Peyer's patch (tissue), 4 donors: ENCODE data around the gene ZFHX3. TPM values are rescaled to one million over a fixed set of nuclear protein-coding genes. Genes with fewer than 3 reads are reported as not detected.

Experiments
- DNase-seq, 3 donors: peaks; one replicate each; pipeline ENCODE4 v3.0.0-alpha.2; 2017 to 2019
- H3K27ac ChIP-seq, 4 donors: fragments of 200-600 bp; sonication (generic); one replicate each; pipeline ENCODE4 v1.5.1; 2016 to 2019
- H3K27me3 ChIP-seq, 2 donors: fragments of 200-600 bp; sonication (generic); one replicate each; pipeline ENCODE4 v1.5.1; 2019
- H3K36me3 ChIP-seq, 3 donors: fragments of 200-600 bp; sonication (generic); one replicate each; pipeline ENCODE4 v1.5.1; 2016 to 2019
- H3K4me1 ChIP-seq, 4 donors: fragments of 200-600 bp; sonication (generic); one replicate each; pipeline ENCODE4 v1.5.1; 2016 to 2019
- H3K4me3 ChIP-seq, 4 donors: fragments of 200-600 bp; sonication (generic); 1 replicate in 3 of 4; 2 replicates in 1 of 4; pipeline ENCODE4 v1.5.1; 2016 to 2019; ENCODE audit warnings: mild to moderate bottlenecking in 1 of 4
- H3K9me3 ChIP-seq, 4 donors: fragments of 200-600 bp; sonication (generic); one replicate each; pipeline ENCODE4 v1.5.1; 2016 to 2019; ENCODE audit warnings: mild to moderate bottlenecking in 1 of 4
- CTCF ChIP-seq, 6 experiments: fragments of 450-650 bp in 4 of 6; fragments of 200-600 bp in 2 of 6; sonication (generic) in 1 of 6; IDR thresholded peaks; one replicate each; pipeline ENCODE4 v1.5.1; 2017 to 2019; ENCODE audit warnings: antibody characterized with exemption in 6 of 6, mild to moderate bottlenecking in 3 of 6, moderate library complexity in 1 of 6
- POLR2A ChIP-seq, 2 donors: fragments of 450-650 bp; IDR thresholded peaks; one replicate each; pipeline ENCODE4 v1.5.1; 2017; ENCODE audit warnings: antibody characterized with exemption in 2 of 2, mild to moderate bottlenecking in 2 of 2, moderate library complexity in 2 of 2
- total RNA-seq, 4 donors: library from RNA; depleted of rRNA; stranded (reverse); fragments of >200 nt; gene quantifications; one replicate each; pipeline ENCODE4 v1.1.0, GENCODE V29; 2016

Gene ZFHX3
- total RNA-seq, 4 donors from 2014 or later = 6.3 to 39.6 (median 14.6) TPM

DNA sequence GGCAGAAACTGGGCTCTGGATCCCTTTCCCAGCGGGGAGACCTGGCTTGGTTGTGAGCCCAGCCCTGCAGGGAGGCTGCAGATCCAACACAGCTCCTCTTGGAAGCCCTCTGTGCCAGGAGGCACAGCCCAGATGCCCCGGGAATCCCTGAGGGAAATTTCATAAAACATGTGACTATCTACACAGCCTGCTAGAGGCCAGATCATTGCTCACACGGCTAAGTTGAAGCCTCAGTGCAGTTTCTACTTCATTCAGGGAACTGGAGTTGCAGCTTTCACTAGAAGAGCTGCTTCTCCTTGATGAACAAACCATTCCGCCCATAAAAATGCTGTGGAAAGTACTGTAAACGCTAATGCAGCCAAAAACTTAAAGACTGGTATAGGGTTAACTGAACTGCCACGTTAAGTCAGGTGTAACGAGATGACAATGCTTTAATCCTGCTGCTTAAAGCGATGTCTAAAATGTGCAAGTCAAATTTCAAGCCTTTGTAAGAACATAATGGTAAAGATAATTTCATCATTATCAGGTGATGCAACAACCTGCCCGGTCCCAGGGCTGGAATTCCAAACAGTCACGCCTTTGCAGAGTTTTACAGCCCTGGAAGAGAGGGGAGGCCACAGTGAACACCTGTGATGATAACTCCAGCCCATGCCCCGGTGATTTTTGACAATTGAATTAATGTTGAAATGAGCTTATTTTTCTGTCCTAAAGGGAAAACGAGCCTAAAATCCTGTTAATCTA is 172.5 kb downstream of the ZFHX3 start:
- no peak for DNase-seq
- Histone ChIP-seq H3K27ac (peak overlapping the region in 2 of 4 donors; percentile 5 to 48), H3K9me3 (no peaks in the 10 kb centered on the region), H3K4me3 (no peak overlapping the region), H3K27me3 (no peaks in the 10 kb centered on the region), H3K36me3 (no peaks in the 10 kb centered on the region), H3K4me1 (peaks cover 0 to 18% (median 0%) of the 10 kb centered on the region in 4 donors)
- TF ChIP-seq CTCF (IDR thresholded peaks at IDR 0.05) (no peak), POLR2A (IDR thresholded peaks at IDR 0.05) (no peak)

DNA sequence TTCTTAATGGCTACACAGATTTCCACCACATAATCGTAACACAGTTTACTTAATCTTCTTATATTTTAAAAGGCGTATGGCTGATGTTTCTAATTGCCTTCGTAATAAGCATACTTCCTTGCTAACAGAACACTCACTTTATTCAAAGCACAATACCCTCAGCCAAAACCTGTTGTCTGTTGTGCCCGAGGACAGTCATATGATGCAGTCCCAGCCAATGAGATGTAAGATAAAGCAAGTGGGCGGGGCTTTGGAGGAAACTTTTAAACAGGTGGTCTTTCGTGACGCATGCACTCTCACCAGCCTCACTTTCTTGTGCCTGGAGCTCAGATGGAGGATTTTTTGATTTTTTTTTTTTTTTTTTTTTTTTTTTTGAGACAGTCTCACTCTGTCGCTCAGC is 174.1 kb downstream of the ZFHX3 start:
- H3K4me3 ChIP-seq = no peak overlapping the region
- H3K9me3 ChIP-seq = no peaks in the 10 kb centered on the region
- no peak for DNase-seq
- TF ChIP-seq CTCF (IDR thresholded peaks at IDR 0.05) = no peak
- TF ChIP-seq POLR2A (IDR thresholded peaks at IDR 0.05) = no peak
- peaks cover 0 to 18% (median 0%) of the 10 kb centered on the region in 4 donors for H3K4me1 ChIP-seq
- no peaks in the 10 kb centered on the region for H3K36me3 ChIP-seq
- H3K27me3 ChIP-seq = no peaks in the 10 kb centered on the region
- H3K27ac ChIP-seq = no peak overlapping the region

DNA sequence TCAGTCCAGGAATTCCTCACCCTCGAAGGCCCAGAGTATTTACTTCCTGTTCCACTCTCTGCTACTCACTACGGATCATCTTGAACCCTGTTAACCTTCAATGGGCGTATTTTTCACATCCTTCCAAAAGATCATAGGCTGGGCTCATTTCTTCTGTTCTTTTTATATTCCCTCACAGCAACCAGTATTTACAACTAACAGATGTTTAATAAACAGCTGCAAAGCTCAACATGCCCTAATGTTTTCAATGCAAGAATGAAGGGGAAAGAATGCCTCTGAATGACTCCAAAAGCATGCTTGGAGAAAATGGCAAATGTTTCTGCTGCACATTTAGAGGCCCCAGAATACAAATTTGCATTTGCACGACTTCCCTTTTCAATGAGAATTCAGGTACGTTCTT is 174.9 kb downstream of the ZFHX3 start:
- TF ChIP-seq POLR2A (IDR thresholded peaks at IDR 0.05) = no peak
- no peak for TF ChIP-seq CTCF (IDR thresholded peaks at IDR 0.05)
- H3K9me3 ChIP-seq = no peaks in the 10 kb centered on the region
- no peak overlapping the region for H3K4me3 ChIP-seq
- DNase-seq = no peak
- H3K27me3 ChIP-seq = no peaks in the 10 kb centered on the region
- H3K27ac ChIP-seq = peak overlapping the region in 1 of 4 donors; percentile 25
- peaks cover 0 to 11% (median 0%) of the 10 kb centered on the region in 4 donors for H3K4me1 ChIP-seq
- no peaks in the 10 kb centered on the region for H3K36me3 ChIP-seq

- TF ChIP-seq POLR2A (IDR thresholded peaks at IDR 0.05) (no peak), CTCF (IDR thresholded peaks at IDR 0.05) (no peak)
- Histone ChIP-seq H3K4me3 (no peak overlapping the region), H3K27ac (no peak overlapping the region), H3K36me3 (no peaks in the 10 kb centered on the region), H3K9me3 (no peaks in the 10 kb centered on the region), H3K4me1 (no peaks in the 10 kb centered on the region), H3K27me3 (no peaks in the 10 kb centered on the region)
- DNase-seq = no peak
Measured at GRCh38 chr16:72865835-72866234, 182.1 kb downstream of the ZFHX3 start.

DNA sequence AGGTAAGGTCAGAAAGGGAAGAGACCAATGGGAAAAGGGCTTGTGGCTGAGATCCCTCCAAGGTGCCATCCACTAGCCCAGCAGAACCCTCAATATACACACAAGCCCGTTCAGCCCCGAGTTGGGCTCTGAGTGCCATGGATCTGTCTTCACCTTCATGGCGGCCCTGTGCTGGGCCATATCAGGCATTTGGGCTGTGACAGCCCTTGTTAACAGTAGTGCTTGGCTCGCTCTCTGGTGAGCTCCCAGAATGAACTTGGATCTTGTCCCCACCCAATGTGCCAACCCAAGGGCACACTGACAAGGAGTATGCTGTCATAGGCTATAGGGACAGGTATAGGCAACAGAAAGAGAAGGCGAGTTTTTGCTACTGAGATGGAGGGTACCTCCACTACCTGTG is 182.7 kb downstream of the ZFHX3 start:
- TF ChIP-seq CTCF (IDR thresholded peaks at IDR 0.05) = no peak
- no peak for TF ChIP-seq POLR2A (IDR thresholded peaks at IDR 0.05)
- no peak overlapping the region for H3K27ac ChIP-seq
- no peaks in the 10 kb centered on the region for H3K9me3 ChIP-seq
- H3K27me3 ChIP-seq = no peaks in the 10 kb centered on the region
- H3K4me1 ChIP-seq = no peaks in the 10 kb centered on the region
- no peak overlapping the region for H3K4me3 ChIP-seq
- no peak for DNase-seq
- H3K36me3 ChIP-seq = no peaks in the 10 kb centered on the region
